HG03520 (cell line): ENCODE measurements around the gene LRFN2.

ENCODE experiments used
- ATAC-seq: cut with Tn5 transposase; IDR thresholded peaks from one replicate; pipeline ENCODE4 v1.9.1; 2021; ENCODE audit warnings: mild to moderate bottlenecking, moderate library complexity; ENCODE audit not compliant: unreplicated experiment

Gene LRFN2

DNA sequence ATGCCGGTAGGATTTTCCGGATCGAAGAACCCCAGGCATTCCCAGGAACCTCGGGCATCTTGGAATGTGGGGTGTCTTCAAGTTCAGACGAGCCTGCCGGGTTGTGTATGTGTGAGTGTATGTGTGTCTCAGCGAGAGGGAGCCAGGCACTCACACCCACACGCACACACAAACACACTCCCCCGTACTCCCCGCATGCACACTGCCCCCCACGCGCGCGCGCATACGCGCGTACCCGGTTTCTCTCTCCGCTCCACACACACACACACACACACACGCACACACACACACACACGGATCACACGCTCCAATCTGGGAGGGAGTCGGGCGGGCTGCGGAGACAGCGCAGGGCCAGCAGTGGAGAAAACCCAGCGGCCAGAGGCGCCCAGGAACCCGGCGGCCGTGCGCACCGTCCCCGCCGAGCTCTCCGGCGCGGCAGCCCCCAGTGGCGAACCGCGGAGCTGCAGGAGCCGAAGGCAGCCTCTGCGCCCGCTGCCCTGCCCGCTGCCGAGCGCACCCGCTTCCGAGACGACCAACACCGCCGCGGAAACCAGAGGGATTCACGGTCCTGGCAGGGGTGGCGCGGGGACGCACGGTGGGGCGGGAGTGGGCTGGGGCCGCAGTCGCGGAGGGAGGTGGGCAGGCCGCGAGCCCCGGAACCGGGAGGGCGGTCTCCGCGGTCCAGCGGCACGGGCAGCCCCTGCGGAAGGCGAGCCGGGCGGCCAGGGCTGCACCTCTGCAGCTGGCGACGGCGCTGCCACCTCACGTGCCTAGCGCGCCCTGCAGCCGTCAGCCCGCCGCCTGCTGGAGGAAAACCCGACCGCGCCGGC is at the start of gene LRFN2:
Gene LRFN2, minus strand, starts transcription at position 125 of the 830 bp plus-strand sequence.
- no peak for ATAC-seq

DNA sequence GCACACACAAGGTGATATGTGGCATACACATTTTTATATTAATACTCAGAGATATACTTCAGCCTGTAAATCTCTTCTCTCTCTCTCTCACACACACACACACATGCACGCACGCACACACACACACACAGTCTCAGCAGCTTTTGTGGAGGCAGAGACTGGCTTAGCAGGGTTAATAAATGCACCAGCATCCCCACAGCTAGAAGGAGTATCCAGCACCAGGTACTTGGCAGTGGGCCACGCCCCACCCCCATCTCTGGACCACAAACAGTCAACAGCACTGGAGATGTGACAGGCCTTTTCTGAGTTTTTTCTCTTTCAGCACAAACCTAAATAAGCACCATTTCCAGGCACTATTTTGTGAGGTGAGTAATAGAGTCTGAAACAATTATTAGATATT is 47.3 kb upstream of the LRFN2 start:
- no peak for ATAC-seq

DNA sequence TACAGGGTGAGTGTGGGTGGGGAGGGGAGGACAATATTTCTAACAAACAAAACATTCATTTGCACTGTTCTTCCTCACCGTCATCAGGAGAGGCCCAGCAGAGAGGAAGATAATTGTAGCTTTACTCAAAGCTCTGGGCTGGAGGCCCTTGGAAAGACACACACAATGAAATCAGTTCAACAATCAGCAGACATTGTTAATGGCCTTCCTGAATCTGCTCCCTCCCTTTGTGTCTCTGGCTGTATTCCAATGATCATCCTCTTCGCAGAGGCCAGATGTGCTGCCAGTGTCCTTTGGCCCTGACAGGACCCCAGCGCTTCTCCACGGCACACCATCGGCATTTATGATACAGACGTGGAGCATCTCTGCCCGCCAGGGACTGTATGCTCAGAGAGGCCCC is 44.6 kb upstream of the LRFN2 start:
- ATAC-seq, result no peak

DNA sequence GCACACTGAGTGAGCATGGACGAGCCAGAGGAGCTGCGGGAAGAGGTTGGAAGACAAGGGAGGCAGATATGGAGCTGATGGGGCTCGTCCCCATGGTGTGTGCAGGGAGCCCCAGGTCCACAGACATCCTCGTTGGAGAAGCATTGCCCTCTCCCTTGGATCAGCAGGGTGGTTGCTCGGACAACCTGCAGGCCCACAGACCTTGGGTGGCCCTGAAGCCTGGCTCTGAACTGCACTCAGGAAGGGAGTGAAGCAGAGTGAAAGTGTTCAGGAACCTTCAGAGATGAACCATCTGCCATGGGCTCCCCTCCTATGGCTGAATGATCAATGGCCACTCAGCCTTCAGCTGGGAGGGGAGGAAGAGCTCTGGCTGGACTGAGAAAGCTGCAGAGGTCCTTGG is 43.3 kb upstream of the LRFN2 start:
- no peak for ATAC-seq

DNA sequence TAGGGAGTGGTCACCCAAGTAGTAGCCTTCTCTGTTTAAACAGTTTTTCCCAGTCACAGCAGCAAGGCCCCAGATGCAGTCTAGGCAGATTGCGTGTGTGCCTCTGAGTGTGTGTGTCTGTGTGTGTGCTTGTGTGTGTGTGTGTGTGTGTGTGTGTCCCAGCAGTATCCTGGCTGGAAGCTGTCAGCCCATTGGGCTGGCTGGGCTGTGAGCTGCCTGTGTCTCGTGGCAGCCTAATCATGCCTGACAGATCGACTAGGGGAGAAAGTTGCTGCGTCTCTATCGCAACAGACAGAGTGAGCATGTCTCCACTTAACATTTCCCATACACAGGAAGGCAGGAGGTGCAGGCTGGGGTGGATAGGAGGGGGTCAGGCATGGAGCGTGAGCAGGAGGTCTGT is 42.9 kb upstream of the LRFN2 start:
- ATAC-seq, result no peak

DNA sequence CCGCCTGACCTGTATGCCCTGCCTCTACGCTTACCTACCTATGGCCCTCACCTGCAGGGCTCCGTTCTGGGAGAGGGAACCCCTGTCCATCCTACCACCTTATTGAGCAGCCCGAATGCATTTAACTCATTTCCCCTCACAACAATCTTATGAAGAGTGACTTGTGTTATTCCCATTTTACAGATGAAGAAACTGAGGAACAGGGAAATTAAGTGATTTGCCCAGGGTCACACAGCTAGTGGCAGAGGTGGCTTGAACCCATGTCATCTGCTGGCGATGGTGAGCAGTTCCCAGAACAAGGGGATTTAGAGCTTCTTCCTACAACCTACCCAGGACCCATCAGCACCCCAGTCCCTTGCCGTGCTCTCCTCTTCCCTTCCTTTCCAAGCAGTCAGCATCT is 42.3 kb upstream of the LRFN2 start:
- no peak for ATAC-seq

DNA sequence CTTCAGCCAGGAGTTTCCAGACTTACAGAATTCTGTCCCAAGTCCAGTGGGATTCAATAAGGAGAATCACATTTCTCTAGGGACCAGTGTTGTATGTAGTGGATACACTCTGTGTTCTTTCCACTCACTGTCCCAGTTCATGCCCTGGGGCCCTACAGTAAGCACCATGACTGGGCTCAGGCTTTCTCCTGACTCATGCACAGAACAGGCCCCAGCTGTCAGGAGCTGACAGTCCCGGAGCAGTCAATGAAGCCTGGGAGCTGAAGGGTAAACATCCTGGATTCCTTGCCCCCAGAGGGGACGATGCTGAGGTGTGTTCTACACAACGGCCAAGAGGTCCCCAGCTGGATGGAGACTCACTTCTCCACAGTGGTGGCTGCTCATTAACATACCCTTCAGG is 40.2 kb upstream of the LRFN2 start:
- no peak for ATAC-seq

DNA sequence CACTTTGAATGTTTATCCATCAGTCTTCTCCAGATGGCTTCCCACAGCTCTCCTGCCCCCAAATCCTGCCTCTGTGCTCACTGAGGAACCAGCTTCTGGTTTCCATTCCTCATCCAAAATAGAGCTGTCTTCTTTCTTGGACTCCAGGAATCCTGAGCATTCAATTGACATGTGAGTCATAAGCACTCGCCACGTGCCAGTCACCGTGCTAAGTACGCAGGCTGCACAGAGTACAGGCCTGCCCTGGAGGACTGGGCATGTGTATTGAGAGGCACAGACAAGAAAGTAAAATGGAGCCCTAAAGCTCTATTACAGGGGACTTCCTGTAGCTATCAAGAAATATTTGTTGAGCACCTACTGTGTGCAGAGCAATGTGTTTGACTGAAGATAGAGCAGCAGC is 39.7 kb upstream of the LRFN2 start:
- no peak for ATAC-seq

DNA sequence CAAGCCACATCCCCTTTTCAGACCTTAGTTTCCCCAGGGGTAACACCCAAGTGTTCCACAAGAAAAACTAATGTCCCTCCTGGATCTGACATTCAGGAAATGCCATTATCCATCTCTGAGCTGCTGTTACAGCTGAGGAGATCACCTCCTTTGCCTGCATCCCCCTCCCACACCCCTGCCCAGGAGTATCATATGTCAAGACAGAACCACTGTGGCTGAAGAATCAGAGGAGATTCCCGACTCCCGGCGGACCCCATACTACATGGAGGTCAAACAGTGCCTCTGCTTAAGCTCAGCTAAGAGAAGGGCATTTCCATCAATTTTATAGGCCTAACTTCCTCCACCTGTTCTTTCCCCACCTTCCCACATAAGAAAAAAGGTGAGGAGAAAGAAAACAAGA is 36.8 kb upstream of the LRFN2 start:
- no peak for ATAC-seq

DNA sequence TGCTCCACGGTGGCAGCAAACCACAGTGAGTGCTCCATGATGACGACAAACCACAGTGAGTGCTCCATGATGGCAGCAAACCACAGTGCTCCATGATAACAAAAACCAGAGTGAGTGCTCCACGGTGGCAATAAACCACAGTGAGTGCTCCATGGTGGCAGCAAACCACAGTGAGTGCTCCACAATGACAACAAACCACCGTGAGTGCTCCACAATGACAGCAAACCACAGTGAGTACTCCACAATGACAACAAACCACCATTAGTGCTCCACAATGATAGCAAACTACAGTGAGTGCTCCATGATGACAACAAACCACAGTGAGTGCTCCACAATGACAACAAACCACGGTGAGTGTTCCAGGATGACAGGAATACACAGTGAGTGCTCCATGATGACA is 36.0 kb upstream of the LRFN2 start:
- ATAC-seq, result no peak

DNA sequence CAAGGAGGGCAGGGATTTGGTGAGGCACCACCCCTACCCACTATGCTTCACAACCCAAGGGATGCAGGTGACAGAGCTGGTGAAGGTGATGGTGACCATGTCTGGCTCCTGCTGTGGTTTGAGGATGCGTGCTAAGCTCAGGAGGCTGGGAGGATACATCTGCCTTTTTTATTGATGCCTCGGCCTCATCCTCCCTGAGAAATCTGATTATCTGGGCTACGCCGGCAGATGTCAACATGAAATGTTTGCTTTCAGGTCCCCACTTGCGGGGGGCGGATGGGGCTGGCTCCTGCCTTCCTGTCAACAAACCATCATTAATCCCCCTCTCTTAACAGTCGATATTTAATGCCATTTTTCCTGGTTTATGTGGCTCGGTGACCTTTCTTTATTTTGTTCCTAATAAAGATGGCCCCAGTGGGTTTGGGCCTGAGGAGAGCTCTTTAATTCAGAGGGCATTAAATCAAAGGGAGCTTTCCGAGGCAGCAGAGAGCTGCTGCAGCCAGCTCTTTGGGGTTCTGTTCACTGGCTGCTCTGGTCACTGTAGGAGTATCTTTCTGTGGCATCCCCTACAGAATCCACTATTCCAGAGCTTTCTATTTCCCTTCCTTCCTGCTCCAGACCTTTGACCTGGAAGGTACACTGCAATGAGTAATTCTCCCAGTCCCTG is 33.5 kb upstream of the LRFN2 start:
- no peak for ATAC-seq

DNA sequence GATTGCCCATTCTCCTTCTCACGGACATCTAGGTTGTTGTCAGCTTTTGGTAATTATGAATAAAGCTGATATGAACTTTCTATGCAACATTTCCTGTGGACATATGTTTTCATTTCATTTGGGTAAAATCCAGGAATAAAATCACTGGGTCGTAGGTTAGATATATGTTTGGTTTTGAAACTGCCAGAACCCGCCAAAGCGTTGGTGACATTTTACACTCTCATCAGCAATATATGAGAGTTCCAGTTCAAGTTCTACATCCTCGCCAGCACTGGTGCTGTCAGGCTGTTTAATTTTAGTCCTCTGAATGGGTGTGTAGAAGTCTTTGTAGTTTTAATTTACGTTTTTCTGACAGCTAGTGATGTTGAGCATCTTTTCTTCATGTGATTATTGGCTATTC is 27.5 kb upstream of the LRFN2 start:
- no peak for ATAC-seq

DNA sequence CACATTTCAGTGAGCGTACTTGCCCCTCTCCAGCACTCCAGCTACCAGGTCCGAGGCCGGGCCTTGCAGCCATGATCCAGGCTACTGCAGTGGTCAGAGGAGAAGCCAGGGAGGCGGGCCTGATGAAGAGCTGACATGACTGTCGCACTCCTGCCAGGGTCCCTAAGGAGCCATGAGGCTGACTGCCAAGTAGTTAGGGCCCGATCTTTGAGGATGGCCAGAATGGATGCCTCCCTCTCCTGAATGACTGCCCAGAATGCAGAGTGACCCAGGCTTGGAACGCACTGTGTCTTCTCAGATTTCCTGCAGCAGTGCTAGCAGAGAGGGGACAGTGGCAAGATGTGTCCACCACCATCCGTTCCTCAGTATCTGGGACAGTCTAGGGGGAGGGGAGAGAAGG is 24.7 kb upstream of the LRFN2 start:
- no peak for ATAC-seq

DNA sequence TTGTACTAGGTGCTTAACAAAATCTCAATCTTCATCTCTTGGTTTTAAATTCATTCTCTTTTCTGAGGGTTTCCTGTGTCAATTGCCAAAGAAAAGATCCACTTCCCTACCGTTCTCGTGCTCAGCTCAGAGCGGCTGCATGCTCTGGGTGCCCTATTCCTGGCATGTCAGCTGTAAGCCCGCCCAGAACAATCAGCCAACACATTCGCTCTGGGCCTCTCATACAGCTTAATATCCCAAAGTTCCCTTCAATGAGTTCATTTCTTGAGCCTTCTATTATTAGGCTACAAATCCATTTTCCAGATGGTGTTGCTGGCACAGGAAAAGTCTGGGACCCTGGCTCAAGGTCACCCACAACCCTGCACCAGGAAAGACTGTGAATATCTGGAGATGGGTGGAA is 24.3 kb upstream of the LRFN2 start:
- no peak for ATAC-seq

DNA sequence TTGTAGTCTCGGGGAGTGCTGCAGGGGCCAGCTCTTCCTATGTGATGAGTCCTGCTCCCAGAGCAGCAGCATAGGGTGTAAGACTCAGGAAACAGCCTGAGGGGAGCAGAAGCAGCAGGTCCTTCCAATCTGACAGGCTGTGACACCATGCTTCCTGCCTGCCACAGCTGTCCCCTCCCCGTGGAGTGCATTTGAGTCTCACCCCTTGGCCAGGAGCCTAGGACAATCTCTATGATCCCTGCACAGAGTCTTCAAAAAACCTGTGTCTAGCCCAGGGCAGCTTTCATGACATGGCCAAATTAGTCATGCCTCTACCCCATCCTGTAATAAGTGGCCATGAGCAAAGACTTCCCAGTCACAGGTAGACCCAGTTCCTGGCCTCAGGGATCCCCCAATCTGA is 23.1 kb upstream of the LRFN2 start:
- ATAC-seq, result no peak

DNA sequence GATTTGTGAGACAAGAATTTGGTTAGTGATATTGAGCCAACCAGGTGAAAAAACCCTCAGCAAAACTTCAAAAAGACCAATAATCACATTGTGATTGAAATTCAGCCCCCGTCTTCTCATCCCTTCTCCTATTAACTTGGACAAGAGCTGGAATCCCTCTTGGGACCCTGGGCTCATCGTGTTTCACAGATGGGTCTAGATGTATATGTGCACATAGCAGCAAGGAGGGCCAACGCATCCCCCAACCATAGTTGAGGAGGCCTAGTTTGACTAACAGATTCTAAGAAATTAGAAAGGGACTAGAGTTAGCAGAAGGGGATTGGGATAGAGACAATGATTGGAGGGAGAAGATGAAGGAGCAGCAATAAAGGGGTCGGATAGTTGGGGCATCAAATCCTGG is 19.8 kb upstream of the LRFN2 start:
- ATAC-seq, result no peak

DNA sequence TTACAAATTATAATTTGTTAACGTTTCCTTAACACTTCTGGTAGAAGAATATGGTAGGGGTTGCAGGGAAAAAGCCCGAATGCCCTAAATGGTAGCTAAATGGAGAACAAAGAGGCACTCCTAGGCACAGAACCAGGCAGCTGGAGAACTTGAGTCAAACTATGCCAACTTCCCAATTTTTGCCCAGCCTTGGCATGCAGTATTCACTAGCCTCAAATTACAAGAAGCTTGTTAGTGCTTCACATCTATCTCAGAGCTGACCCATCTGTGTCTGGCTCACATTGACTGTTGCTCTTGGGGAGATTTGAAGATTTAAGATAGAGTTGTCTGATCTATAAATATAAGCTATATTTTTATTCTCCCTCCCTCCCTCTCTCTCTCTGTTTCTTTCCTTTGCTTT is 19.4 kb upstream of the LRFN2 start:
- no peak for ATAC-seq

DNA sequence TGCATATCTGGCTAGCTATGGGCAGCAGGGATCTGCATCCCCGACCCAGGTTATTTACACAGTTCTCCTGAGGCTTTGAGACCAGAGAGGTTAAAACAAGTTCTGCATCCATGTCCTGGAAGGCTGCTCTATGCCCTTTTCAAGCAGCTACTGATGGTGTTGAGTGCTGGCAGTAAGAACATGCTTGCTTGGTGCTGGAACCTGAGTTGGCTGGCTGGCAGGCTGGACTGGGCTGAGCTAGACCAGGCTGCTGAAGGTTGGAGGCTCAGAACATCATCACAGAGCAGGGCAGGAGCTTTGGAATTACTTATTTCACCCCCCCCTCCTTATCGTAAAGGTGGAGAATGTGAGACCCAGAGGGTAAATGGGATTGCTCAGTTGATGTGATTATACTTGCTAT is 16.9 kb upstream of the LRFN2 start:
- no peak for ATAC-seq

DNA sequence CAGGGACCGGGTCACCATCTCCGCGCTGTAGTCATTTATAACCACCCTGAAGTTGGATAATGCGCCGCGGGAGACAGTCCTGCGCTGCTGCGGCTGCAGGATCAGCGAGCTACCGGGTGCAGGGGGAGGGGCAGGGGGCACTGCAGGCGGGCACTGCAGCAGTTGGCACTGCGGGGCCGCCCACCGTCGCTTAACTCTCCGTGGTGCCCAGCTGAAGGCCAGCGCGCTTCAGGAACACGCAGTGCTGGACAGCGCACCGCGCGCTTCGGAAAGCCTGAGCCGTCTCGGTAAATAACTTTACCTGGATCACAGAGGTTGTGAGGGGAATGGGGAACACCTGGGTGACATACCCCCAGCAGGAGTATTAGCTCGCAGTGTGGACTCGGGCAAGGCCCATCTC is 12.4 kb upstream of the LRFN2 start:
- ATAC-seq, result no peak

DNA sequence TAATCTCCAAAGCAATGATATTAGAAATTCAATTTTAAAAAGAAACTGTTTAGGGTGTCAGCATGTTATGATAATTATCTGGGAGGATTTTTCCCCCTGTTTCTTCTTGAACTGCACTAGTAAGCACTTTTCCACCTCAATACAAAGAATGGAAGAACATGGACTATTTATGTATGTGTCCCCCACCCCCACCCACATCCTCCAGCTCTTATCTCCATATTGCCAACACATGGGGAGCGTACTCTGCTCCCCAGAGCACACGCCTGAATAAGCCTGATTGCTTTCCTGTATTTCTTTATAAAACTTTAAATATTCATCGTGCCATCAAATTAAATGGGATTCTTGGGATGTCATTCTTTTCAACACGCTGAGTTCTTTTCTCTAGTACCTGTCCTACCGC is 11.4 kb upstream of the LRFN2 start:
- ATAC-seq, result no peak

DNA sequence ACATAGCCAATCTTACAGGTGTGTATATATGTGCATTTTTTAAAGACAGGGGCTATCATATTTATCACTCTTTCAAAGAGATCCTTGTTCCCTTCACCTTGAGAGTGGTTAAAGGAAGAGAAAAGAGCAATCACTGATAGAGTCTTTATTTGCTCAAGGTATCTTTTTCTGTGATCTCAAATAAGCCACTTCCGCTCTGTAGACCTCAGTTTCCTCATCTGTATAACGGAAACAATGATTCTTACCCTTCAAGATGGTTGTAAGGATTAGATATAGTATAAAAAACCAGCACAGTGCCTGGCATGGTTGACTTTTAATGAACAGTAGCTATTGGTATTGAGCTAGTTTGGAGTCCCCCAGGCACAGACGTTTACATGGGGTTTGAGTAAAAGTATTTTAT is 10.1 kb upstream of the LRFN2 start:
- ATAC-seq, result no peak

DNA sequence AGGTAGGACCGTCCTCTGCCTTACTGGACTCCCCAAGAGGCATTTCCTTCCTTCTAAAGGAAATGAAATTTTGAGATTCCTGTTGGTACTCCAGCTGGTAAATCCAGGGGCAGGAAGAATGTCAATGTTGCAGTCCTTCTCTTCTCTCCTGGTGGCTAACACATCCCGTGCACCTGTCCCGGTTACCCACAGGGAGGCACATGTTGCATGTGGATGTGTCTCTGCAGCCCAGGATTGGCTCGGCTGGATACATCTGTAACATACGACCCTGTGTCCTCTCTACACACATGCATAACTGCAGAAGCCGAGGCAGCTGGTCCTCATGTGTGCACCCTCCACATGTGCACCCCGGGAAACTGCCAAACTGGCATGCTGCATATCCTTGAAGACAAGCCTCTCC is 1.3 kb upstream of the LRFN2 start:
- ATAC-seq, result no peak

DNA sequence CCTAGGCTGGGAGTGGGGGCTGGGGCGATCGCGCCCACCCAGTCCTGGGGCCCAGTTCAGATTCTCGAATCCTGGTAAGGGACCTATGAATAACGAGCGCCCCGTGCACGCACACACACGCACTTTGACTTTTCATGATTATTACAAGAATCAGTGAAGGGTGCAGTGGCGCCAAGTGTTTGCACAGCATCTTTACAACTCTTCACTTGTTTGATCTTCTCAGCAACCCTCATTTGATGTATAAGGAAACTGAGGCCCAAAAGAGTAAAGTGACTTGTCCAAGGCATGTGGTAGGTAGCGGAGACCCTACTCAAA is 863 bp upstream of the LRFN2 start:
- ATAC-seq, result no peak
